HK-2 (cell line): Measurements from ENCODE around the gene FNDC3B.
"Not testable (repeated sequence)": the region's sequence is repeated elsewhere in the genome, so short reads cannot be mapped to it uniquely, and the experiment has no call there.

Source experiments
- DNase-seq: peaks from one replicate; pipeline ENCODE4 v3.0.0-alpha.2; 2018; ENCODE audit not compliant: unreplicated experiment

FNDC3B gene

GRCh38 chr3:172031996-172032395 lies 7.4 kb upstream of the FNDC3B start:
- no peak for DNase-seq

- no peak for DNase-seq
These were observed 6.0 kb upstream of the FNDC3B start for GRCh38 chr3:172033396-172033795.

GRCh38 chr3:172034786-172035685 lies 4.3 kb upstream of the FNDC3B start:
- no peak for DNase-seq

GRCh38 chr3:172036541-172037215 lies 2.7 kb upstream of the FNDC3B start:
- DNase-seq = no peak

GRCh38 chr3:172038798-172039435 lies 461 bp upstream of the FNDC3B start:
- no peak for DNase-seq

GRCh38 chr3:172040078-172040980 lies 951 bp downstream of the FNDC3B start:
- peak; percentile 83 for DNase-seq

GRCh38 chr3:172040981-172041963 lies 1.9 kb downstream of the FNDC3B start:
- no peak for DNase-seq

- DNase-seq = no peak
These were observed 2.8 kb downstream of the FNDC3B start for GRCh38 chr3:172042136-172042662.

GRCh38 chr3:172042663-172043179 lies 3.3 kb downstream of the FNDC3B start:
- DNase-seq = not testable (repeated sequence)

- no peak for DNase-seq
These were observed 3.9 kb downstream of the FNDC3B start for GRCh38 chr3:172043233-172043632.

GRCh38 chr3:172043766-172044165 lies 4.4 kb downstream of the FNDC3B start:
- no peak for DNase-seq

- no peak for DNase-seq
These were observed 5.6 kb downstream of the FNDC3B start for GRCh38 chr3:172044833-172045585.

- no peak for DNase-seq
These were observed 7.0 kb downstream of the FNDC3B start for GRCh38 chr3:172046268-172046915.

GRCh38 chr3:172047567-172048115 lies 8.3 kb downstream of the FNDC3B start:
- no peak for DNase-seq

- no peak for DNase-seq
These were observed 9.2 kb downstream of the FNDC3B start for GRCh38 chr3:172048599-172048998.

GRCh38 chr3:172051310-172051956 lies 12.1 kb downstream of the FNDC3B start:
- no peak for DNase-seq

- DNase-seq = no peak
These were observed 12.6 kb downstream of the FNDC3B start for GRCh38 chr3:172051957-172052354.

- DNase-seq = no peak
These were observed 13.0 kb downstream of the FNDC3B start for GRCh38 chr3:172052405-172052804.
